ENCODE measurements around the gene PRKG1. TPM values are rescaled to one million over a fixed set of nuclear protein-coding genes. Genes with fewer than 3 reads are reported as not detected.
"Not testable (repeated sequence)": the region's sequence is repeated elsewhere in the genome, so short reads cannot be mapped to it uniquely, and the experiment has no call there.

PRKG1 gene
- total and polyA plus RNA-seq, 2 donors (not counting 1 experiment from before 2014, with no cell fraction given), result not detected

DNA sequence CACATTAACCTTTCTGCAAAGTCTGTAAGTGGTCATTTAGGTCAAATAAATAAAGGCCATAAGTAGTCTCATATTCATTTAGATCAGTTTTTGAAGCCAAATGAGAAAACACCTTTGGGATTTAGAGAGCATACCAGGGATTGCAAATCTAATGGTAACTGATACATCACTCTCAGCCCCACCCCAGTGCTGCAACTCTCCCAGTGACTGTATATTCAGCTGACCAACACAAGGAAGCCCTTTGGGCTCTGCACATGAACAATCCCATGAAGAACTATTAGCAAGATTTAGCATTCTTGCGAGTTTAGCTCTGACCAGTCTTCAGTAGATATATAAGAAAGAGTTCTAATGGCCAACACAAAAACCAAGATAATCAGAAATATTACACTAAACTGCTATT lies 372.8 kb downstream of the PRKG1 start:
- ChIA-PET CTCF (no interaction called here), POLR2A (no interaction called here)
- H3K27ac ChIP-seq (ENCODE audit: low read length in 2 of 2), result no peak overlapping the region
- WGBS (ENCODE audit: insufficient coverage), result no CpG with 5 or more reads among the region's 1 CpG
- no peaks in the 10 kb centered on the region for H3K9me3 ChIP-seq (ENCODE audit: control extremely low read depth in 1 of 3, control insufficient read depth in 2 of 3, insufficient read depth in 1 of 3, low read length in 2 of 3)
- Mint-ChIP-seq H3K27ac (no peak overlapping the region), H3K27me3 (no peaks in the 10 kb centered on the region), H3K4me3 (no peak overlapping the region), H3K9me3 (ENCODE audit: insufficient read depth) (no peaks in the 10 kb centered on the region), H3K4me1 (no peaks in the 10 kb centered on the region)
- H3K4me1 ChIP-seq (ENCODE audit: control insufficient read depth in 2 of 2, insufficient read depth in 2 of 2, low read length in 2 of 2), result no peaks in the 10 kb centered on the region
- TF ChIP-seq EZH2 (IDR thresholded peaks at IDR 0.05; ENCODE audit: borderline replicate concordance, insufficient read depth, low read depth, low read length, poor library complexity, severe bottlenecking), result no peak
- TF ChIP-seq CTCF (IDR thresholded peaks at IDR 0.05), result no peak
- H2AFZ ChIP-seq (ENCODE audit: insufficient read depth, low read depth, low read length, poor library complexity, severe bottlenecking), result no peak overlapping the region
- intact Hi-C loops (cut with micrococcal nuclease), result no loop called here
- no peak overlapping the region for H3K9ac ChIP-seq (ENCODE audit: low read length)
- no peaks in the 10 kb centered on the region for H3K79me2 ChIP-seq (ENCODE audit: control insufficient read depth, insufficient read depth, low read length)
- no peaks in the 10 kb centered on the region for H3K36me3 ChIP-seq (replicated peaks in 1 of 2; ENCODE audit: control extremely low read depth in 1 of 2, control insufficient read depth in 1 of 2, extremely low read depth in 1 of 2, insufficient read depth in 2 of 2, low read length in 1 of 2)
- ATAC-seq (ENCODE audit: low read depth) (no peak), DNase-seq (no peak)
- no peaks in the 10 kb centered on the region for H4K20me1 ChIP-seq (ENCODE audit: control insufficient read depth, insufficient read depth, low read length, poor library complexity, severe bottlenecking)
- no peak overlapping the region for H3K4me2 ChIP-seq (replicated peaks; ENCODE audit: low read depth, low read length, poor library complexity, severe bottlenecking)
- no peaks in the 10 kb centered on the region for H3K27me3 ChIP-seq (replicated peaks in 1 of 4; ENCODE audit: control extremely low read depth in 1 of 4, control insufficient read depth in 3 of 4, insufficient read depth in 4 of 4, low read length in 3 of 4)
- no peak overlapping the region for H3K4me3 ChIP-seq (ENCODE audit: control extremely low read depth in 1 of 5, extremely low read depth in 1 of 5, insufficient read depth in 1 of 5, low read depth in 2 of 5, low read length in 4 of 5)

- WGBS (ENCODE audit: insufficient coverage), result 71% methylated on average over 2 of the region's 3 CpGs
- POLR2A ChIA-PET; H3K9ac ChIP-seq (ENCODE audit: low read length); CTCF ChIA-PET; H3K4me1 ChIP-seq (ENCODE audit: control insufficient read depth in 2 of 2, insufficient read depth in 2 of 2, low read length in 2 of 2); H3K27me3 Mint-ChIP-seq; H3K9me3 Mint-ChIP-seq (ENCODE audit: insufficient read depth); H3K4me2 ChIP-seq (replicated peaks; ENCODE audit: low read depth, low read length, poor library complexity, severe bottlenecking); H3K9me3 ChIP-seq (ENCODE audit: control extremely low read depth in 1 of 3, control insufficient read depth in 2 of 3, insufficient read depth in 1 of 3, low read length in 2 of 3); H4K20me1 ChIP-seq (ENCODE audit: control insufficient read depth, insufficient read depth, low read length, poor library complexity, severe bottlenecking); H3K4me3 ChIP-seq (ENCODE audit: control extremely low read depth in 1 of 5, extremely low read depth in 1 of 5, insufficient read depth in 1 of 5, low read depth in 2 of 5, low read length in 4 of 5); H3K27ac ChIP-seq (ENCODE audit: low read length in 2 of 2); ATAC-seq (ENCODE audit: low read depth); intact Hi-C loops (cut with micrococcal nuclease); H2AFZ ChIP-seq (ENCODE audit: insufficient read depth, low read depth, low read length, poor library complexity, severe bottlenecking); H3K27ac Mint-ChIP-seq; DNase-seq; H3K4me1 Mint-ChIP-seq; H3K27me3 ChIP-seq (replicated peaks in 1 of 4; ENCODE audit: control extremely low read depth in 1 of 4, control insufficient read depth in 3 of 4, insufficient read depth in 4 of 4, low read length in 3 of 4); H3K79me2 ChIP-seq (ENCODE audit: control insufficient read depth, insufficient read depth, low read length); H3K4me3 Mint-ChIP-seq; H3K36me3 ChIP-seq (replicated peaks in 1 of 2; ENCODE audit: control extremely low read depth in 1 of 2, control insufficient read depth in 1 of 2, extremely low read depth in 1 of 2, insufficient read depth in 2 of 2, low read length in 1 of 2): not testable (repeated sequence)
These were observed 381.5 kb downstream of the PRKG1 start for GRCh38 chr10:51455762-51456161.

All from B cell (primary cell).